DND-41 (cell line): ENCODE data around the gene DDX11.
"Not testable (repeated sequence)": the region's sequence is repeated elsewhere in the genome, so short reads cannot be mapped to it uniquely, and the experiment has no call there.

ENCODE experiments used
- CTCF ChIP-seq: IDR thresholded peaks from 2 replicates; pipeline ENCODE4 v1.5.1; 2012; ENCODE audit warnings: borderline replicate concordance, low read length, moderate library complexity, mild to moderate bottlenecking; ENCODE audit not compliant: poor library complexity, severe bottlenecking; ENCODE audit errors: extremely low read depth
- EZH2 ChIP-seq: IDR thresholded peaks from 3 replicates; pipeline ENCODE4 v1.6.1; 2012; ENCODE audit warnings: borderline replicate concordance, low read depth, mild to moderate bottlenecking, moderate library complexity, low read length, inconsistent platforms; ENCODE audit not compliant: severe bottlenecking

GRCh38 chr12:31077998-31078397 lies 4.3 kb downstream of the DDX11 start:
- not testable (repeated sequence) for TF ChIP-seq CTCF, EZH2
